ENCODE data around the gene TM4SF20. TPM values are rescaled to one million over a fixed set of nuclear protein-coding genes. Genes with fewer than 3 reads are reported as not detected.

TM4SF20 gene
- total RNA-seq, 1 donor from 2014 or later = not detected

DNA sequence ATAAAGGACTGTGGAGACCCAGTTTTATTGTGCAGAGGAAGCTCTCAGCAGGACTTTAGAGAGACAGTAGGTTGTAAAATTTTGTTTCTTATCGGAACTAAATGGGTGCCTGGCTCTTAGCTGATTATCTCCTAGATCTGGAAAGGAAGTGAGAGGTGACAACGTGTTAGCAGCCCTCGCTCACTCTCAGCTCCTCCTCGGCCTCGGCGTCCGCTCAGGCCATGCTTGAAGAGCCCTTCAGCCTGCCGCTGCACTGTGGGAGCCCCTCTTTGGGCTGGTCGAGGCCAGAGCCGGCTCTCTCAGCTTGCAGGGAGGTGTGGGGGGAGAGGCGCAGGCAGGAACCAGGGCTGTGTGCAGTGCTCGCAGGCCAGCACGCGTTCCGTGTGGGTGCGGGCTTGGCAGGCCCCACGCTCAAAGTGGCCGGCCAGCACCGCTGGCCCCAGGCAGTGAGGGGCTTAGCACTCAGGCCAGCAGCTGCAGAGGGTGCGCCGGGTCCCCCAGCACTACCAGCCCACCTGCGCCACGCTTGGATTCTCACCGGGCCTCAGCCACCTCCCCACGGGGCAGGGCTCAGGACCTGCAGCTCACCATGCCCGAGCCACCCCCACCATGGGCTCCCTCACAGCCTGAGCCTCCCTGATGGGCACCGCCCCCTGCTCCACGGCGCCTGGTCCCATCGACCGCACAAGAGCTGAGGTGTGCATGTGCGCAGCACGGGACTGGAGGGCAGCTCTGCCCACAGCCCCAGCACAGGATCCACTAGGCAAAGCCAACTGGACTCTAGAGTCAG is 58.6 kb downstream of the TM4SF20 start:
- DNase-seq = no peak

DNA sequence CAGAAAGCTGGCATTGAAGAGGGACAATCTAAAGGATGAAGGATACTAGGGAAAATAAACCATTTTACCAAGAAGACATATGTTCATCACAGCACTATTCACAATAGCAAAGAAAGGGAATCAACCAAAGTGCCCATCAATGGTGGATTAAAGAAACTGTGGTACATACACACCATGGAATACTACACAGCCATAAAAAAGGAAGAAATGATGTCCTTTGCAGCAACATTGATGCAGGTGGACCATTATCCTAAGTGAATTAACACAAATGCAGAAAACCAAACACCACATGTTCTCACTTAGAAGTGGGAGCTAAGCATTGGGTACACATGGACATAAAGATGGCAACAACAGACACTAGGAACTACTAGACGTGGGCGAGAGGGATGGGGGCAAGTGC is 61.3 kb downstream of the TM4SF20 start:
- DNase-seq = no peak

DNA sequence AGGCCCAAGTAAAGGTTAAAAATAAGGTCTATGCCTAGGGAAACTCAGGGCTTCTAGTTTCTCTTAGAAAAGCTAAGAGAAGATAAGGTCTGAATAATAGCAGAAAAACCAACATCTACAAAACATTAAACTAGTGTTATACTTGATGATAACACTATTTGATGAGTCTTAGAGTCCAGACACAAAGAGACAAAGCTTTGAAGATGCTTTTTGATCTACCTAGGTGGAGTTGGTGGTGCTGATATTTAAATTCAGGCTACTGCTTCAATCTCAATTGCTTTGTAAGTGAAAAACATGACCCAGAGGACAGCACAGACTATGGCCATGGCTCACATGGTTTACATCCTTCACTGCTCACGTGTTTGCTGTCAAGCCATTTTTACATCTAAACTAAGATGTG is 65.8 kb downstream of the TM4SF20 start:
- no peak for DNase-seq

DNA sequence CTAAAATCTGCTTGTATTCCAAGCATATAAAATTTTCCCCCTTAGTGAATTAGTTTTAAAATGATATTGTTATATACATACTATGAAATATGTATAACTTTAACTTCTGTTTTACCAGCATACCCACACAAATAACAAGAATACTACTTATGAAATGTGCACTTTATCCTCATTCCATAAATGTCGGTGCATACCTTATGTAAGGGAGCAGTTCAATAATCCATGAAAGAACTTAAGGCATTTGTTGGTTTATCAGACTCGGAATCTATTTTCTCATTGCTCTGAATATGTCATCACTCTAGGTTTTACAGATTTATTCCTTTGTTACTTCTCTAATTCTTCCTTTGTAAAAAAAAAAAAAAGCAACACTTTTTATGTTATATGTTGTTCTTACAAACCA is 66.5 kb downstream of the TM4SF20 start:
- DNase-seq = no peak

Other genes with a start within 250 kb of the TM4SF20 start
- 4.9 TPM for gene COL4A4, start 215.1 kb downstream of the TM4SF20 start, total RNA-seq
- gene COL4A3, start 214.7 kb downstream of the TM4SF20 start, total RNA-seq = 7.3 TPM
- gene MFF, start 54.1 kb downstream of the TM4SF20 start, total RNA-seq = 86.2 TPM
- not detected for gene SCYGR1, start 8.6 kb upstream of the TM4SF20 start, total RNA-seq
- 35.9 TPM for gene AGFG1, start 92.8 kb upstream of the TM4SF20 start, total RNA-seq
- not detected for gene SCYGR2, start 219.6 kb upstream of the TM4SF20 start, total RNA-seq
- not detected for gene SCYGR3, start 235.5 kb upstream of the TM4SF20 start, total RNA-seq
- gene SCYGR4, start 238.2 kb upstream of the TM4SF20 start, total RNA-seq = not detected

All from tongue (tissue), 2 donors.